ENCODE results near the gene SYT8. TPM values are rescaled to one million over a fixed set of nuclear protein-coding genes. Genes with fewer than 3 reads are reported as not detected.

Gene SYT8
- total and polyA plus RNA-seq, 2 donors (not counting 1 experiment from before 2014, with no cell fraction given): not detected

- DNase-seq: no peak
- Histone ChIP-seq H3K36me3 (replicated peaks in 1 of 2; ENCODE audit: control extremely low read depth in 1 of 2, control insufficient read depth in 1 of 2, extremely low read depth in 1 of 2, insufficient read depth in 2 of 2, low read length in 1 of 2) (peaks cover 0 to 4% of the 10 kb centered on the region in 2 experiments), H3K4me2 (replicated peaks; ENCODE audit: low read depth, low read length, poor library complexity, severe bottlenecking) (no peak overlapping the region), H3K27ac (ENCODE audit: low read length in 2 of 2) (no peak overlapping the region), H2AFZ (ENCODE audit: insufficient read depth, low read depth, low read length, poor library complexity, severe bottlenecking) (no peak overlapping the region), H3K4me1 (ENCODE audit: control insufficient read depth in 2 of 2, insufficient read depth in 2 of 2, low read length in 2 of 2) (peaks cover 60 to 83% of the 10 kb centered on the region in 2 donors), H3K27me3 (replicated peaks in 1 of 4; ENCODE audit: control extremely low read depth in 1 of 4, control insufficient read depth in 3 of 4, insufficient read depth in 4 of 4, low read length in 3 of 4) (no peaks in the 10 kb centered on the region), H3K4me3 (ENCODE audit: control extremely low read depth in 1 of 5, extremely low read depth in 1 of 5, insufficient read depth in 1 of 5, low read depth in 2 of 5, low read length in 4 of 5) (no peak overlapping the region), H3K79me2 (ENCODE audit: control insufficient read depth, insufficient read depth, low read length) (peaks cover 36% of the 10 kb centered on the region), H4K20me1 (ENCODE audit: control insufficient read depth, insufficient read depth, low read length, poor library complexity, severe bottlenecking) (no peaks in the 10 kb centered on the region), H3K9ac (ENCODE audit: low read length) (no peak overlapping the region), H3K9me3 (ENCODE audit: control extremely low read depth in 1 of 3, control insufficient read depth in 2 of 3, insufficient read depth in 1 of 3, low read length in 2 of 3) (no peaks in the 10 kb centered on the region)
- peak overlapping the region; percentile 20 for H3K4me3 Mint-ChIP-seq
- no peak for TF ChIP-seq EZH2 (IDR thresholded peaks at IDR 0.05; ENCODE audit: borderline replicate concordance, insufficient read depth, low read depth, low read length, poor library complexity, severe bottlenecking)
- TF ChIP-seq CTCF (IDR thresholded peaks at IDR 0.05): no peak
- ChIA-PET POLR2A (interaction anchor here (1.0 to 2.9 kb wide), 2 partner anchors 7 to 11 kb away, joined by 3 to 28 read pairs; no protein-coding TSS in a partner anchor), CTCF (interaction anchor here (0.6 to 1.0 kb wide), 2 partner anchors 36 to 149 kb away, joined by 3 read pairs; no protein-coding TSS in a partner anchor)
- peaks cover 67% of the 10 kb centered on the region for H3K4me1 Mint-ChIP-seq
- no peaks in the 10 kb centered on the region for H3K27me3 Mint-ChIP-seq
- H3K9me3 Mint-ChIP-seq (ENCODE audit: insufficient read depth): no peaks in the 10 kb centered on the region
- WGBS (ENCODE audit: insufficient coverage): 100% methylated on average over 6 of the region's 11 CpGs
- intact Hi-C loops (cut with micrococcal nuclease): loop anchor here (10.0 kb wide), 1 partner anchor 78 kb away; the partner anchor contains the start of gene CTSD
- ATAC-seq (ENCODE audit: low read depth): no peak
- peak overlapping the region; percentile 65 for H3K27ac Mint-ChIP-seq
Measured at GRCh38 chr11:1843098-1843473, 8.3 kb downstream of the SYT8 start.

GRCh38 chr11:1843796-1844195 lies 9.0 kb downstream of the SYT8 start:
- H3K36me3 ChIP-seq (replicated peaks in 1 of 2; ENCODE audit: control extremely low read depth in 1 of 2, control insufficient read depth in 1 of 2, extremely low read depth in 1 of 2, insufficient read depth in 2 of 2, low read length in 1 of 2): peaks cover 0 to 4% of the 10 kb centered on the region in 2 experiments
- H3K4me1 ChIP-seq (ENCODE audit: control insufficient read depth in 2 of 2, insufficient read depth in 2 of 2, low read length in 2 of 2): peaks cover 60 to 83% of the 10 kb centered on the region in 2 donors
- Mint-ChIP-seq H3K9me3 (ENCODE audit: insufficient read depth) (no peaks in the 10 kb centered on the region), H3K4me1 (peaks cover 74% of the 10 kb centered on the region), H3K27ac (peak overlapping the region; percentile 89), H3K27me3 (no peaks in the 10 kb centered on the region), H3K4me3 (peak overlapping the region; percentile 86)
- intact Hi-C loops (cut with micrococcal nuclease): loop anchor here (10.0 kb wide), 1 partner anchor 79 kb away; the partner anchor contains the start of gene CTSD
- H3K9ac ChIP-seq (ENCODE audit: low read length): peak overlapping the region; percentile 53
- H3K79me2 ChIP-seq (ENCODE audit: control insufficient read depth, insufficient read depth, low read length): peaks cover 36% of the 10 kb centered on the region
- CTCF ChIA-PET: no interaction called here
- H3K27ac ChIP-seq (ENCODE audit: low read length in 2 of 2): peak overlapping the region in 1 of 2 donors; percentile 37
- no peaks in the 10 kb centered on the region for H3K27me3 ChIP-seq (replicated peaks in 1 of 4; ENCODE audit: control extremely low read depth in 1 of 4, control insufficient read depth in 3 of 4, insufficient read depth in 4 of 4, low read length in 3 of 4)
- TF ChIP-seq CTCF (IDR thresholded peaks at IDR 0.05): no peak
- TF ChIP-seq EZH2 (IDR thresholded peaks at IDR 0.05; ENCODE audit: borderline replicate concordance, insufficient read depth, low read depth, low read length, poor library complexity, severe bottlenecking): no peak
- peak overlapping the region; percentile 80 for H3K4me2 ChIP-seq (replicated peaks; ENCODE audit: low read depth, low read length, poor library complexity, severe bottlenecking)
- ATAC-seq (ENCODE audit: low read depth) (no peak), DNase-seq (no peak)
- no peaks in the 10 kb centered on the region for H3K9me3 ChIP-seq (ENCODE audit: control extremely low read depth in 1 of 3, control insufficient read depth in 2 of 3, insufficient read depth in 1 of 3, low read length in 2 of 3)
- no peaks in the 10 kb centered on the region for H4K20me1 ChIP-seq (ENCODE audit: control insufficient read depth, insufficient read depth, low read length, poor library complexity, severe bottlenecking)
- H3K4me3 ChIP-seq (ENCODE audit: control extremely low read depth in 1 of 5, extremely low read depth in 1 of 5, insufficient read depth in 1 of 5, low read depth in 2 of 5, low read length in 4 of 5): peak overlapping the region in 2 of 5 experiments; percentile 5 to 40
- no peak overlapping the region for H2AFZ ChIP-seq (ENCODE audit: insufficient read depth, low read depth, low read length, poor library complexity, severe bottlenecking)
- POLR2A ChIA-PET: no interaction called here
- WGBS (ENCODE audit: insufficient coverage): 74% methylated on average over 8 of the region's 8 CpGs

Measured in B cell (primary cell).